Measurements from ENCODE around the gene EPB42. TPM values are rescaled to one million over a fixed set of nuclear protein-coding genes. Genes with fewer than 3 reads are reported as not detected.
"Not testable (repeated sequence)": the region's sequence is repeated elsewhere in the genome, so short reads cannot be mapped to it uniquely, and the experiment has no call there.

EPB42 gene
- total and polyA plus RNA-seq, 8 donors, result 1.3 TPM; not detected in 7

DNA sequence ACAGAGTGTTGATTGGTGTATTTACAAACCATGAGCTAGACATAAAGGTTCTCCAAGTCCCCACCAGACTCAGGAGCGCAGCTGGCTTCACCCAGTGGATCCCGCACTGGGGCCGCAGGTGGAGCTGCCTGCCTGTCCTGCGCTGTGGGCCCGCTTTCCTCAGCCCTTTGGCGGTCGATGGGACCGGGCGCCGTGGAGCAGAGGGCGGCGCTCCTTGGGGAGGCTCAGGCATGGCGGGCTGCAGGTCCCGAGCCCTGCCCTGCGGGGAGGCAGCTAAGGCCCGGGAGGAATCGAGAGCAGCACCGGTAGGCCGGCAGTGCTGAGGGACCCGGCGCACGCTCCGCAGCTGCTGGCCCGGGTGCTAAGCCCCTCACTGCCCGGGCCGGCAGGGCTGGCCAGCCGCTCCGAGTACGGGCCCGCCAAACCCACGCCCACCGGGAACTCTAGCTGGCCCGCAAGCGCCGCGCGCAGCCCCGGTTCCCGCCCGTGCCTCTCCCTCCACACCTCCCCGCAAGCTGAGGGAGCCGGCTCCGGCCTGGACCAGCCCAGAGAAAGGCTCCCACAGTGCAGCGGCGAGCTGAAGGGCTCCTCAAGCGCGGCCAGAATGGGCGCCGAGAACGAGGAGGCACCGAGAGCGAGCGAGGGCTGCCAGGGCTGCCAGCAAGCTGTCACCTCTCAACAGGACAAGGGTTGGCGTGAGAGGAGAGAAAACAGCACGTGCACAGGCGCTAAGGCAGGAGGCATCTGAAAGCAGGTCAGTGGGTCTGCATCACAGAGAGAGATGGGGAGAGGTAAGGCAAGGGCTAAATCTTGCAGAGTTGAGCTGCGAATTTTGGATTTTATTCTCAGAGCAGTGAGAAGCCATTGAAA is 5.9 kb upstream of the EPB42 start:
- WGBS, 5 donors, result 93 to 97% (median 96%) methylated on average over 27 to 57 of the region's 57 CpGs
- no peak for DNase-seq
- Histone ChIP-seq H3K4me1 (no peaks in the 10 kb centered on the region), H3K4me3 (no peak overlapping the region), H3K27ac (no peak overlapping the region), H3K9me3 (no peaks in the 10 kb centered on the region), H3K36me3 (no peaks in the 10 kb centered on the region), H3K27me3 (peaks cover 0 to 13% (median 0%) of the 10 kb centered on the region in 3 donors)
- TF ChIP-seq POLR2A (IDR thresholded peaks at IDR 0.05) (no peak), EP300 (IDR thresholded peaks at IDR 0.05) (no peak), POLR2AphosphoS5 (IDR thresholded peaks at IDR 0.05) (no peak)
- TF ChIP-seq, protein P1, sequence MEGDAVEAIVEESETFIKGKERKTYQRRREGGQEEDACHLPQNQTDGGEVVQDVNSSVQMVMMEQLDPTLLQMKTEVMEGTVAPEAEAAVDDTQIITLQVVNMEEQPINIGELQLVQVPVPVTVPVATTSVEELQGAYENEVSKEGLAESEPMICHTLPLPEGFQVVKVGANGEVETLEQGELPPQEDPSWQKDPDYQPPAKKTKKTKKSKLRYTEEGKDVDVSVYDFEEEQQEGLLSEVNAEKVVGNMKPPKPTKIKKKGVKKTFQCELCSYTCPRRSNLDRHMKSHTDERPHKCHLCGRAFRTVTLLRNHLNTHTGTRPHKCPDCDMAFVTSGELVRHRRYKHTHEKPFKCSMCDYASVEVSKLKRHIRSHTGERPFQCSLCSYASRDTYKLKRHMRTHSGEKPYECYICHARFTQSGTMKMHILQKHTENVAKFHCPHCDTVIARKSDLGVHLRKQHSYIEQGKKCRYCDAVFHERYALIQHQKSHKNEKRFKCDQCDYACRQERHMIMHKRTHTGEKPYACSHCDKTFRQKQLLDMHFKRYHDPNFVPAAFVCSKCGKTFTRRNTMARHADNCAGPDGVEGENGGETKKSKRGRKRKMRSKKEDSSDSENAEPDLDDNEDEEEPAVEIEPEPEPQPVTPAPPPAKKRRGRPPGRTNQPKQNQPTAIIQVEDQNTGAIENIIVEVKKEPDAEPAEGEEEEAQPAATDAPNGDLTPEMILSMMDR (IDR thresholded peaks at IDR 0.05), result no peak
- intact Hi-C loops (cut with DNase I; ENCODE audit: low total_unique reads), result loop anchor here (5.0 kb wide), 1 partner anchor 61 kb away; no protein-coding TSS in a partner anchor

- not testable (repeated sequence) for H3K36me3 ChIP-seq, H3K9me3 ChIP-seq, H3K4me3 ChIP-seq, H3K4me1 ChIP-seq, H3K27ac ChIP-seq, DNase-seq
- peaks cover 0 to 13% (median 0%) of the 10 kb centered on the region in 3 donors for H3K27me3 ChIP-seq
- WGBS, 5 donors, result 81 to 92% (median 89%) methylated on average over 12 of the region's 12 CpGs
- intact Hi-C loops (cut with DNase I; ENCODE audit: low total_unique reads), result loop anchor here (5.0 kb wide), 1 partner anchor 61 kb away; no protein-coding TSS in a partner anchor
These were observed 5.1 kb upstream of the EPB42 start for GRCh38 chr15:43225950-43226255.

GRCh38 chr15:43225201-43225949 is 4.6 kb upstream of the EPB42 start:
- no peaks in the 10 kb centered on the region for H3K9me3 ChIP-seq
- intact Hi-C loops (cut with DNase I; ENCODE audit: low total_unique reads), result loop anchor here (5.0 kb wide), 1 partner anchor 62 kb away; no protein-coding TSS in a partner anchor
- no peak overlapping the region for H3K27ac ChIP-seq
- 46 to 49% (median 48%) methylated on average over 16 of the region's 16 CpGs for WGBS, 5 donors
- DNase-seq, result peak in 1 of 2 donors; percentile 82
- TF ChIP-seq EP300 (IDR thresholded peaks at IDR 0.05), result no peak
- TF ChIP-seq POLR2A (IDR thresholded peaks at IDR 0.05), result no peak
- TF ChIP-seq POLR2AphosphoS5 (IDR thresholded peaks at IDR 0.05), result no peak
- TF ChIP-seq, protein P1 (IDR thresholded peaks at IDR 0.05), result peak in 4 of 7 experiments; percentile 49 to 67 (median 54)
- H3K36me3 ChIP-seq, result no peaks in the 10 kb centered on the region
- H3K4me1 ChIP-seq, result no peaks in the 10 kb centered on the region
- peaks cover 0 to 13% (median 0%) of the 10 kb centered on the region in 3 donors for H3K27me3 ChIP-seq
- no peak overlapping the region for H3K4me3 ChIP-seq

DNA sequence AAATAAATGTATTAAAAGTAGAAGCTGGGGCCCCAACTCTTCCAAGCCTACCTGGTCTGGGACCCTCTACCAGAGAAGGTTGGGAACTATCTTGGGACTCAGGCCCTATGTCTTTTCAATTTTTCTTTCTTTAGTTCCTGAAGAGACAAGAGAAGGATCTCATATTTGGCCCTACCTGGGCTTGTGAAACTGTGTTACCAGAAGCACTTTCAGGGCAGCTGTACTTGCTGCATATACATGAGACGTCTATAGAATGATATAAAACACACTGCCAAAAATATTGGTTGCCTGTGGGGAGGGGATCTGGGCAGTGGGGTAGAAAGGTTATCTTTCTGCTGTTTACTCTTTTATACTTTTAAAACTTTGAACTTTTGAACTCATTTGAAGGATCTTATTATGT is 604 bp upstream of the EPB42 start:
- no peaks in the 10 kb centered on the region for H3K4me1 ChIP-seq
- WGBS, 5 donors, result 18 to 64% (median 38%) methylated on average over 1 of the region's 1 CpG
- DNase-seq, result no peak
- intact Hi-C loops (cut with DNase I; ENCODE audit: low total_unique reads), result no loop called here
- H3K9me3 ChIP-seq, result no peaks in the 10 kb centered on the region
- TF ChIP-seq EP300 (IDR thresholded peaks at IDR 0.05), result no peak
- TF ChIP-seq POLR2A (IDR thresholded peaks at IDR 0.05), result no peak
- TF ChIP-seq, protein P1 (IDR thresholded peaks at IDR 0.05), result no peak
- no peak for TF ChIP-seq POLR2AphosphoS5 (IDR thresholded peaks at IDR 0.05)
- H3K4me3 ChIP-seq, result no peak overlapping the region
- no peak overlapping the region for H3K27ac ChIP-seq
- peaks cover 0 to 17% (median 0%) of the 10 kb centered on the region in 3 donors for H3K27me3 ChIP-seq
- H3K36me3 ChIP-seq, result no peaks in the 10 kb centered on the region

All from stomach (tissue), 9 donors.